CD14-positive monocyte (primary cell): ENCODE results near the gene SFI1. TPM values are rescaled to one million over a fixed set of nuclear protein-coding genes. Genes with fewer than 3 reads are reported as not detected.

ENCODE experiments used
- DNase-seq, 3 donors: peaks; one replicate each; pipeline ENCODE4 v3.0.0-alpha.2; 2011 to 2022
- H2AFZ ChIP-seq: 2 replicates; pipeline ENCODE4 v1.6.0; 2012; ENCODE audit warnings: mild to moderate bottlenecking, low read depth, low read length, inconsistent platforms; ENCODE audit not compliant: insufficient read depth, poor library complexity, severe bottlenecking
- H3K27ac ChIP-seq, 2 donors: 1 replicate in 1 of 2; 2 replicates in 1 of 2; pipeline ENCODE4 v1.5.1; 2012 to 2013; ENCODE audit warnings: low read length in 2 of 2, control low read depth in 1 of 2, inconsistent platforms in 1 of 2, low read depth in 1 of 2, mild to moderate bottlenecking in 1 of 2
- H3K27me3 ChIP-seq, 2 donors: one replicate each; pipeline versions ENCODE4 v1.6.0 to v1.6.1; 2011 to 2013; ENCODE audit warnings: low read length in 2 of 2; ENCODE audit not compliant: control insufficient read depth in 2 of 2, insufficient read depth in 2 of 2
- H3K36me3 ChIP-seq, 2 donors: replicated peaks in 1 of 2; 1 replicate in 1 of 2; 2 replicates in 1 of 2; pipeline versions ENCODE4 v1.5.1 to v1.6.1; 2012 to 2013; ENCODE audit warnings: low read length in 2 of 2, control low read depth in 1 of 2, inconsistent platforms in 1 of 2, mild to moderate bottlenecking in 1 of 2; ENCODE audit not compliant: insufficient read depth in 2 of 2, control insufficient read depth in 1 of 2
- H3K4me1 ChIP-seq, 2 donors: 1 replicate in 1 of 2; 2 replicates in 1 of 2; pipeline versions ENCODE4 v1.5.1 to v1.6.1; 2012 to 2013; ENCODE audit warnings: low read length in 2 of 2, control low read depth in 1 of 2, inconsistent platforms in 1 of 2, mild to moderate bottlenecking in 1 of 2, moderate library complexity in 1 of 2; ENCODE audit not compliant: insufficient read depth in 2 of 2, control insufficient read depth in 1 of 2
- H3K4me2 ChIP-seq: replicated peaks from 2 replicates; pipeline ENCODE3; 2012; ENCODE audit warnings: low read length, moderate library complexity, mild to moderate bottlenecking; ENCODE audit not compliant: poor library complexity, severe bottlenecking; ENCODE audit errors: extremely low read depth
- H3K4me3 ChIP-seq, 3 experiments: fragments of 200-600 bp in 1 of 3; sonication (generic) in 1 of 3; replicated peaks in 1 of 3; 1 replicate in 2 of 3; 2 replicates in 1 of 3; pipeline ENCODE4 v1.5.1; 2011 to 2013; ENCODE audit warnings: low read length in 3 of 3, mild to moderate bottlenecking in 3 of 3, control low read depth in 2 of 3, low read depth in 2 of 3, inconsistent platforms in 1 of 3, moderate library complexity in 1 of 3
- H3K79me2 ChIP-seq: 2 replicates; pipeline ENCODE4 v1.6.0; 2012; ENCODE audit warnings: mild to moderate bottlenecking, control low read depth, inconsistent platforms, low read length, moderate library complexity; ENCODE audit not compliant: insufficient read depth
- H3K9ac ChIP-seq: 2 replicates; pipeline ENCODE4 v1.6.0; 2017; ENCODE audit warnings: low read length, mild to moderate bottlenecking; ENCODE audit not compliant: insufficient read depth, poor library complexity, severe bottlenecking
- H3K9me3 ChIP-seq, 2 donors: replicated peaks in 1 of 2; 1 replicate in 1 of 2; 2 replicates in 1 of 2; pipeline versions ENCODE4 v1.5.1 to v1.6.1; 2012 to 2013; ENCODE audit warnings: low read length in 2 of 2, control low read depth in 1 of 2; ENCODE audit not compliant: control insufficient read depth in 1 of 2, insufficient read depth in 1 of 2
- H4K20me1 ChIP-seq: 2 replicates; pipeline ENCODE4 v1.6.0; 2012; ENCODE audit warnings: mild to moderate bottlenecking, low read length, control low read depth, moderate library complexity; ENCODE audit not compliant: insufficient read depth
- H3K27ac Mint-ChIP-seq, 7 donors: one replicate each; pipeline ENCODE4 v1.8.0; 2020; ENCODE audit warnings: mild to moderate bottlenecking in 7 of 7, mixed read lengths in 7 of 7, moderate library complexity in 6 of 7, inconsistent platforms in 2 of 7
- H3K27me3 Mint-ChIP-seq, 3 donors: one replicate each; pipeline ENCODE4 v1.8.0; 2021 to 2022; ENCODE audit warnings: low read depth in 3 of 3, mild to moderate bottlenecking in 3 of 3, mixed read lengths in 3 of 3, moderate library complexity in 3 of 3, inconsistent platforms in 1 of 3
- H3K36me3 Mint-ChIP-seq, 2 donors: one replicate each; pipeline ENCODE4 v1.8.0; 2020; ENCODE audit warnings: mixed read lengths in 2 of 2, inconsistent platforms in 1 of 2, mild to moderate bottlenecking in 1 of 2
- H3K4me1 Mint-ChIP-seq: one replicate; pipeline ENCODE4 v1.8.0; 2020; ENCODE audit warnings: mild to moderate bottlenecking, mixed read lengths
- H3K4me3 Mint-ChIP-seq, 2 donors: one replicate each; pipeline ENCODE4 v1.8.0; 2020; ENCODE audit warnings: mild to moderate bottlenecking in 2 of 2, mixed read lengths in 2 of 2, moderate library complexity in 1 of 2
- H3K9me3 Mint-ChIP-seq, 7 donors: one replicate each; pipeline ENCODE4 v1.8.0; 2020 to 2022; ENCODE audit warnings: mixed read lengths in 7 of 7, mild to moderate bottlenecking in 6 of 7, moderate library complexity in 6 of 7, inconsistent platforms in 2 of 7
- CTCF ChIP-seq: fragments of 200-600 bp; IDR thresholded peaks from one replicate; pipeline ENCODE4 v1.8.0; 2022; ENCODE audit warnings: antibody characterized with exemption, mild to moderate bottlenecking
- WGBS: methylation state at CpG from one replicate; pipeline ENCODE4 v1.1.5; 2013; ENCODE audit warnings: missing lambda C conversion rate; ENCODE audit not compliant: insufficient coverage; 5-methylcytosine and 5-hydroxymethylcytosine counted together
- intact Hi-C, 2 donors: fragments of 100-400 bp; cut with micrococcal nuclease; formaldehyde crosslinking; loops; one replicate each; pipeline versions ENCODE4 v1.15.0 to v1.15.1; 2023
- polyA plus RNA-seq, 3 donors: library from polyadenylated mRNA; depleted of rRNA in 1 of 3; unstranded in 2 of 3; stranded (reverse) in 1 of 3; fragments of 300-500 nt in 2 of 3; fragments of >200 nt in 1 of 3; fragmentation: Illumina TruSeq in 2 of 3; gene quantifications; 1 replicate in 2 of 3; 2 replicates in 1 of 3; pipeline ENCODE4 v1.2.3, GENCODE V29; 2012 to 2021

The SFI1 gene
- polyA plus RNA-seq, 3 donors: 1.7 to 43.4 (median 3.6) TPM

DNA sequence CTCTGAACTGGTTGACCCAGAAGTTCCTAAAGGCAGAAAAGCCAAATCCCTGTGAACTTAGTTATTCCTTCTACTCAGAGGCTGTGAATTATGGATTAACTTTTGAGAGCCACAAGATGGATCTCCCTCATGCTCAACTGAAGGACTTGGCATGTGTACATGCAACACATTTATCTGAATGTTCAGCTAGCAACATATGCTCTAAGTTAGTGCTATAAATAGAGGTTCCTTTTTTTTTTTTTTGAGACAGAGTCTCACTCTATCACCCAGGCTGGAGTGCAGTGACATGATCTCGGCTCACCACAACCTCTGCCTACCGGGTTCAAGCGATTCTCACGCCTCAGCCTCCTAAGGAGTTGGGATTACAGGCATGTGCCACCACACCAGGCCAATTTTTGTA is 46.8 kb upstream of the SFI1 start:
- no peak overlapping the region for H3K9ac ChIP-seq
- no peak for TF ChIP-seq CTCF
- DNase-seq: no peak
- peak overlapping the region in 1 of 2 donors; percentile 47 for H3K27ac ChIP-seq
- peaks cover 50 to 93% of the 10 kb centered on the region in 2 donors for H3K36me3 ChIP-seq
- no peak overlapping the region for H3K4me2 ChIP-seq
- intact Hi-C loops: no loop called here
- no CpG with 5 or more reads among the region's 4 CpGs for WGBS
- Mint-ChIP-seq H3K27me3 (peaks cover 0 to 1% (median 0%) of the 10 kb centered on the region in 3 donors), H3K27ac (peak overlapping the region in 1 of 7 donors; percentile 73), H3K36me3 (peaks cover 62 to 91% of the 10 kb centered on the region in 2 donors), H3K9me3 (no peaks in the 10 kb centered on the region), H3K4me3 (no peak overlapping the region), H3K4me1 (peaks cover 4% of the 10 kb centered on the region)
- H3K4me3 ChIP-seq: no peak overlapping the region
- no peaks in the 10 kb centered on the region for H3K79me2 ChIP-seq
- no peaks in the 10 kb centered on the region for H3K27me3 ChIP-seq
- no peaks in the 10 kb centered on the region for H3K9me3 ChIP-seq
- H4K20me1 ChIP-seq: no peaks in the 10 kb centered on the region
- H2AFZ ChIP-seq: no peak overlapping the region
- no peaks in the 10 kb centered on the region for H3K4me1 ChIP-seq

- Histone ChIP-seq H2AFZ (no peak overlapping the region), H3K36me3 (peaks cover 53 to 89% of the 10 kb centered on the region in 2 donors), H3K27ac (no peak overlapping the region), H3K9me3 (no peaks in the 10 kb centered on the region), H4K20me1 (no peaks in the 10 kb centered on the region), H3K27me3 (no peaks in the 10 kb centered on the region), H3K4me3 (no peak overlapping the region), H3K4me2 (no peak overlapping the region), H3K79me2 (no peaks in the 10 kb centered on the region), H3K9ac (no peak overlapping the region), H3K4me1 (no peaks in the 10 kb centered on the region)
- peak; percentile 43 for TF ChIP-seq CTCF
- no peak overlapping the region for H3K27ac Mint-ChIP-seq
- intact Hi-C loops: no loop called here
- H3K9me3 Mint-ChIP-seq: no peaks in the 10 kb centered on the region
- H3K4me3 Mint-ChIP-seq: no peak overlapping the region
- peaks cover 4% of the 10 kb centered on the region for H3K4me1 Mint-ChIP-seq
- DNase-seq: peak in 1 of 3 donors; percentile 4
- peaks cover 58 to 85% of the 10 kb centered on the region in 2 donors for H3K36me3 Mint-ChIP-seq
- 100% methylated on average over 1 of the region's 5 CpGs for WGBS
- no peaks in the 10 kb centered on the region for H3K27me3 Mint-ChIP-seq
Measured at GRCh38 chr22:31451709-31452571, 44.4 kb upstream of the SFI1 start.
